K562 (cell line): ENCODE data around the gene ARHGDIB. TPM values are rescaled to one million over a fixed set of nuclear protein-coding genes. Genes with fewer than 3 reads are reported as not detected.

Experiments used
- ATAC-seq: fragments of 200-7000 bp; cut with Tn5 transposase; 3 replicates; pipeline ENCODE4 v1.9.1; 2020; ENCODE audit warnings: moderate library complexity
- BruUV-seq: library from RNA; stranded (reverse); fragments of 400-500 nt; replicated peaks from 2 replicates; lab custom pipeline; 2021; lab: Mats Ljungman, UMichigan
- CTCF ChIA-PET: fragments of 300-600 bp; formaldehyde crosslinking; extraction: SDS; loops from one replicate; lab custom pipeline; 2021; ENCODE audit warnings: low intra/inter-chr PET ratio; lab: Yijun Ruan, JAX
- POLR2A ChIA-PET: fragments of 300-600, 350-650 bp; sonication (Branson Sonifier 250); formaldehyde crosslinking; extraction: SDS; loops from one replicate; lab custom pipeline; 2021; ENCODE audit warnings: antibody characterized with exemption, inconsistent platforms; lab: Yijun Ruan, JAX
- DNase-seq, 4 experiments: peaks; one replicate each; pipeline versions ENCODE4 v3.0.0 to v3.0.0-alpha.2; 2011 to 2018; ENCODE audit warnings: low spot score in 3 of 4, mixed read lengths in 3 of 4; ENCODE audit errors: extremely low read depth in 1 of 4
- FAIRE-seq: peaks from 2 replicates; lab custom pipeline; 2011; peaks lifted over from hg19 to GRCh38; lab: Jason Lieb, UNC
- H2AFZ ChIP-seq: 2 replicates; pipeline ENCODE4 v1.6.0; 2011; ENCODE audit warnings: low read depth, low read length, control low read depth, inconsistent platforms
- H3K27ac ChIP-seq: fragments of 200-600 bp; 3 replicates; pipeline ENCODE4 v1.8.0; 2011; ENCODE audit warnings: low read depth, mild to moderate bottlenecking, control low read depth, inconsistent platforms, low read length, moderate library complexity, mixed read lengths; ENCODE audit errors: extremely low read depth
- H3K27me3 ChIP-seq, 2 experiments: fragments of 300-600 bp in 1 of 2; 2 replicates in 1 of 2; 3 replicates in 1 of 2; pipeline versions ENCODE4 v1.6.0 to v1.8.0; 2011; ENCODE audit warnings: inconsistent platforms in 2 of 2, low read length in 2 of 2, mild to moderate bottlenecking in 1 of 2, mixed read lengths in 1 of 2, moderate library complexity in 1 of 2; ENCODE audit not compliant: control insufficient read depth in 2 of 2, insufficient read depth in 2 of 2
- H3K36me3 ChIP-seq: fragments of 300-600 bp; 3 replicates; pipeline ENCODE4 v1.8.0; 2011; ENCODE audit warnings: mild to moderate bottlenecking, low read length, inconsistent platforms; ENCODE audit not compliant: control insufficient read depth, insufficient read depth
- H3K4me1 ChIP-seq, 2 experiments: fragments of 200-600 bp in 1 of 2; replicated peaks in 1 of 2; 2 replicates in 1 of 2; 3 replicates in 1 of 2; pipeline versions ENCODE4 v1.5.1 to v1.8.0; 2011; ENCODE audit warnings: inconsistent platforms in 2 of 2, low read length in 2 of 2, mild to moderate bottlenecking in 1 of 2, mixed read lengths in 1 of 2, moderate library complexity in 1 of 2; ENCODE audit not compliant: control insufficient read depth in 2 of 2, insufficient read depth in 2 of 2
- H3K4me2 ChIP-seq: 2 replicates; pipeline ENCODE4 v1.6.1; 2011; ENCODE audit warnings: low read length, control low read depth, inconsistent platforms, mixed read lengths; ENCODE audit not compliant: insufficient read depth
- H3K4me3 ChIP-seq: fragments of 200-600 bp; sonication (generic), shearing (Covaris generic); 2 replicates; pipeline ENCODE4 v1.5.1; 2016; ENCODE audit warnings: control low read depth, inconsistent platforms
- H3K79me2 ChIP-seq: fragments of 200-600 bp; 3 replicates; pipeline ENCODE4 v1.8.0; 2011; ENCODE audit warnings: low read length, inconsistent platforms; ENCODE audit not compliant: control insufficient read depth, insufficient read depth
- H3K9ac ChIP-seq, 2 experiments: 2 replicates each; pipeline versions ENCODE4 v1.6.0 to v1.6.1; 2011; ENCODE audit warnings: low read depth in 2 of 2, low read length in 2 of 2, control low read depth in 1 of 2, inconsistent platforms in 1 of 2, mild to moderate bottlenecking in 1 of 2, mixed read lengths in 1 of 2; ENCODE audit not compliant: insufficient read depth in 1 of 2
- H3K9me1 ChIP-seq: one replicate; pipeline ENCODE4 v1.6.0; 2011; ENCODE audit warnings: inconsistent platforms, mild to moderate bottlenecking, low read length, moderate library complexity; ENCODE audit not compliant: control insufficient read depth, insufficient read depth
- H3K9me3 ChIP-seq: replicated peaks from 2 replicates; pipeline ENCODE4 v1.5.1; 2011; ENCODE audit warnings: low read depth, low read length, inconsistent platforms; ENCODE audit not compliant: control insufficient read depth, insufficient read depth
- H4K20me1 ChIP-seq: replicated peaks from 2 replicates; pipeline ENCODE4 v1.6.1; 2011; ENCODE audit warnings: low read length, inconsistent platforms, mixed read lengths; ENCODE audit not compliant: control insufficient read depth, insufficient read depth
- ATF7 ChIP-seq: fragments of 450-650 bp; IDR thresholded peaks from 2 replicates; pipeline ENCODE4 v1.7.1; 2014; ENCODE audit warnings: mild to moderate bottlenecking, moderate library complexity
- CREB1 ChIP-seq, 2 experiments: sonication (generic) in 1 of 2; formaldehyde crosslinking in 1 of 2; IDR thresholded peaks; 2 replicates each; pipeline versions ENCODE4 v1.6.1 to v1.8.0; 2012 to 2022; ENCODE audit warnings: inconsistent platforms in 1 of 2, mild to moderate bottlenecking in 1 of 2, missing genetic modification reagents in 1 of 2, moderate library complexity in 1 of 2
- GABPB2 ChIP-seq: fragments of 250-450 bp; sonication (Bioruptor Pico); conservative IDR thresholded peaks from 2 replicates; pipeline ENCODE4 v1.5.1; 2021; ENCODE audit warnings: mild to moderate bottlenecking
- HIVEP1 ChIP-seq: fragments of 250-450 bp; sonication (Bioruptor Pico); IDR thresholded peaks from 2 replicates; pipeline ENCODE4 v1.4.0; 2020; ENCODE audit warnings: mild to moderate bottlenecking
- HMGN3 ChIP-seq: IDR thresholded peaks from 2 replicates; pipeline ENCODE4 v1.6.1; 2011; ENCODE audit warnings: borderline replicate concordance, low read depth, mild to moderate bottlenecking, mixed read lengths, low read length; ENCODE audit not compliant: insufficient read length; ENCODE audit errors: extremely low read depth
- KLF16 ChIP-seq: IDR thresholded peaks from 2 replicates; pipeline ENCODE4 v1.6.1; 2016; ENCODE audit warnings: antibody characterized with exemption
- POLR2AphosphoS2 ChIP-seq: IDR thresholded peaks from 2 replicates; pipeline ENCODE4 v1.6.1; 2012; ENCODE audit warnings: low read length, improper control_type of control experiment
- TAF1 ChIP-seq: IDR thresholded peaks from 2 replicates; pipeline ENCODE4 v1.6.1; 2011; ENCODE audit warnings: mild to moderate bottlenecking, low read length, moderate library complexity; ENCODE audit not compliant: insufficient read depth, control insufficient read depth, severe bottlenecking; ENCODE audit errors: extremely low read depth
- ZBTB7A ChIP-seq: IDR thresholded peaks from 2 replicates; pipeline ENCODE4 v1.6.1; 2011; ENCODE audit warnings: low read depth, mild to moderate bottlenecking, low read length, moderate library complexity, borderline replicate concordance; ENCODE audit not compliant: control insufficient read depth
- ZNF143 ChIP-seq: sonication (generic); formaldehyde crosslinking; IDR thresholded peaks from 2 replicates; pipeline ENCODE4 v1.9.0; 2022; ENCODE audit warnings: mild to moderate bottlenecking, missing genetic modification reagents
- ZNF277 ChIP-seq: fragments of 250-450 bp; sonication (Bioruptor Pico); IDR thresholded peaks from 2 replicates; pipeline ENCODE4 v1.8.0; 2022; ENCODE audit warnings: inconsistent platforms, mild to moderate bottlenecking, moderate library complexity, borderline replicate concordance
- ZNF551 ChIP-seq: fragments of 250-450 bp; sonication (Bioruptor Pico); IDR thresholded peaks from 2 replicates; pipeline ENCODE4 v1.5.0; 2021; ENCODE audit warnings: mild to moderate bottlenecking, moderate library complexity
- WGBS: fragments of 100-300 bp; shearing (Covaris generic); methylation state at CpG from one replicate; pipeline ENCODE4 v1.1.6; 2016; ENCODE audit warnings: low coverage, mixed read lengths; ENCODE audit not compliant: insufficient coverage; ENCODE audit errors: missing lambda C conversion rate; 5-methylcytosine and 5-hydroxymethylcytosine counted together
- in situ Hi-C: fragments of 300-500 bp; cut with MboI; formaldehyde crosslinking; loops from 4 replicates; pipeline ENCODE4 v1.15.0; 2018; ENCODE audit warnings: inconsistent platforms, mixed read lengths
- intact Hi-C: fragments of 100-400 bp; cut with micrococcal nuclease; formaldehyde crosslinking; loops from 2 replicates; pipeline ENCODE4 v1.14.2; 2022
- polyA plus RNA-seq, 8 experiments: library from polyadenylated mRNA; depleted of rRNA in 4 of 8; stranded (reverse) in 5 of 8; unstranded in 3 of 8; fragments of >200 nt; fragmentation: Nextera tagmentation in 2 of 8; fragmentation: Illumina TruSeq in 1 of 8; extraction: Ambion mirVana in 2 of 8; extraction: Trizol in 1 of 8; gene quantifications; 2 replicates each; pipeline versions ENCODE4 v1.2.1 to v1.2.3, GENCODE V29; 2011 to 2014; ENCODE audit warnings: inconsistent platforms in 1 of 8, missing spikeins in 1 of 8
- total RNA-seq, 7 experiments: library from RNA; depleted of rRNA in 6 of 7; stranded (reverse); fragments of >200 nt in 6 of 7; fragmentation: Illumina TruSeq in 2 of 7; extraction: Trizol in 2 of 7; gene quantifications; 2 replicates each; pipeline versions ENCODE4 v1.2.1 to v1.2.3, GENCODE V29; 2011 to 2021; ENCODE audit warnings: low replicate concordance in 1 of 7
- TF ChIP-seq, protein P1 (sequence below): sonication (generic); formaldehyde crosslinking; IDR thresholded peaks from 2 replicates; pipeline ENCODE4 v1.8.0; 2022; ENCODE audit warnings: mild to moderate bottlenecking, missing genetic modification reagents
- TF ChIP-seq, protein P2 (sequence below): fragments of 250-450 bp; sonication (Bioruptor Pico); IDR thresholded peaks from 2 replicates; pipeline ENCODE4 v1.4.0; 2020; ENCODE audit warnings: mild to moderate bottlenecking, moderate library complexity, borderline replicate concordance
- TF ChIP-seq, protein P3 (sequence below): fragments of 250-450 bp; sonication (Bioruptor Pico); IDR thresholded peaks from 2 replicates; pipeline ENCODE4 v1.9.0; 2021; ENCODE audit warnings: mild to moderate bottlenecking

The ARHGDIB gene
- total and polyA plus RNA-seq, 9 of the 15 experiments (the other 6 are each of a cell fraction or from before 2014, with no cell fraction given) = 9.5 to 204 (median 116) TPM

DNA sequence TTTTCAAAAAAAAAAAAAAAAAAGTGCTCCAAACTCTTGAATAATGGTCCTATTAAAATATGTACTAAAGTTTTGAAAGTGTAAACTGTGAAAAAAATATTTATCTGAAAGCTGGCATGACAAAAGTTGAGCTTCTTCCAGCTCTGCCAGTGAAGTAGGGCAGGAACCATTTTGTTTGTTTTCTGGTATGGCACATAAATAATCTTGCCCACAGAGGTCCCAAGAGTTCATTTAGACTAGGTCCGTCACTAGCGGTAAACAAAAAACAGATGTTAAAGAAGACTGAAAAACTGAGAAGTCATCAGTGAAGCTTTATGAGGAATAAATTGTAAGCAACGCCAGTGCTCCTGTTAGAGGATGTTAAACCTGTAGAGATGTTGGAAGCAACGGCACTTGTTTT, 30.0 kb downstream of the ARHGDIB start:
- BruUV-seq = no TSS peak
- Histone ChIP-seq H3K4me2 (no peak overlapping the region), H3K9me1 (no peaks in the 10 kb centered on the region), H3K27ac (no peak overlapping the region), H3K4me1 (no peaks in the 10 kb centered on the region; a peak in 1 of 5 replicates), H3K9me3 (no peaks in the 10 kb centered on the region), H3K36me3 (no peaks in the 10 kb centered on the region), H4K20me1 (no peaks in the 10 kb centered on the region), H2AFZ (no peak overlapping the region), H3K9ac (no peak overlapping the region), H3K4me3 (no peak overlapping the region), H3K27me3 (no peaks in the 10 kb centered on the region), H3K79me2 (no peaks in the 10 kb centered on the region)
- FAIRE-seq = no peak
- CTCF ChIA-PET = no interaction called here
- no peak for ATAC-seq
- DNase-seq = no peak
- in situ Hi-C loops (no loop called here), intact Hi-C loops (no loop called here)
- WGBS = 9% methylated on average over 4 of the region's 4 CpGs
- POLR2A ChIA-PET = no interaction called here
- TF ChIP-seq ZBTB7A (no peak), KLF16 (no peak), ZNF551 (CRISPR knock-in tag) (no peak), POLR2AphosphoS2 (no peak), HIVEP1 (CRISPR knock-in tag) (no peak), CREB1 (IDR thresholded peaks at IDR 0.05) (no peak), CREB1 (CRISPR knock-in tag; IDR thresholded peaks at IDR 0.05) (no peak), HMGN3 (no peak), ZNF277 (no peak), ZNF143 (no peak), ATF7 (no peak), GABPB2 (CRISPR knock-in tag) (no peak), TAF1 (no peak)
- TF ChIP-seq, protein P1, sequence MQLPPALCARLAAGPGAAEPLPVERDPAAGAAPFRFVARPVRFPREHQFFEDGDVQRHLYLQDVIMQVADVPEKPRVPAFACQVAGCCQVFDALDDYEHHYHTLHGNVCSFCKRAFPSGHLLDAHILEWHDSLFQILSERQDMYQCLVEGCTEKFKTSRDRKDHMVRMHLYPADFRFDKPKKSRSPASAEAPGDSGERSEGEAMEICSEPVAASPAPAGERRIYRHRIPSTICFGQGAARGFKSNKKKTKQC (CRISPR knock-in tag) = no peak
- TF ChIP-seq, protein P2, sequence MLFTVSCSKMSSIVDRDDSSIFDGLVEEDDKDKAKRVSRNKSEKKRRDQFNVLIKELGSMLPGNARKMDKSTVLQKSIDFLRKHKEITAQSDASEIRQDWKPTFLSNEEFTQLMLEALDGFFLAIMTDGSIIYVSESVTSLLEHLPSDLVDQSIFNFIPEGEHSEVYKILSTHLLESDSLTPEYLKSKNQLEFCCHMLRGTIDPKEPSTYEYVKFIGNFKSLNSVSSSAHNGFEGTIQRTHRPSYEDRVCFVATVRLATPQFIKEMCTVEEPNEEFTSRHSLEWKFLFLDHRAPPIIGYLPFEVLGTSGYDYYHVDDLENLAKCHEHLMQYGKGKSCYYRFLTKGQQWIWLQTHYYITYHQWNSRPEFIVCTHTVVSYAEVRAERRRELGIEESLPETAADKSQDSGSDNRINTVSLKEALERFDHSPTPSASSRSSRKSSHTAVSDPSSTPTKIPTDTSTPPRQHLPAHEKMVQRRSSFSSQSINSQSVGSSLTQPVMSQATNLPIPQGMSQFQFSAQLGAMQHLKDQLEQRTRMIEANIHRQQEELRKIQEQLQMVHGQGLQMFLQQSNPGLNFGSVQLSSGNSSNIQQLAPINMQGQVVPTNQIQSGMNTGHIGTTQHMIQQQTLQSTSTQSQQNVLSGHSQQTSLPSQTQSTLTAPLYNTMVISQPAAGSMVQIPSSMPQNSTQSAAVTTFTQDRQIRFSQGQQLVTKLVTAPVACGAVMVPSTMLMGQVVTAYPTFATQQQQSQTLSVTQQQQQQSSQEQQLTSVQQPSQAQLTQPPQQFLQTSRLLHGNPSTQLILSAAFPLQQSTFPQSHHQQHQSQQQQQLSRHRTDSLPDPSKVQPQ (CRISPR knock-in tag) = no peak
- TF ChIP-seq, protein P3, sequence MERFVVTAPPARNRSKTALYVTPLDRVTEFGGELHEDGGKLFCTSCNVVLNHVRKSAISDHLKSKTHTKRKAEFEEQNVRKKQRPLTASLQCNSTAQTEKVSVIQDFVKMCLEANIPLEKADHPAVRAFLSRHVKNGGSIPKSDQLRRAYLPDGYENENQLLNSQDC (CRISPR knock-in tag) = no peak
